PC-3 (cell line): ENCODE measurements around the gene SDK1.

Experiments used
- EZH2 ChIP-seq: fragments of 300-600 bp; sonication (generic); IDR thresholded peaks from one replicate; pipeline ENCODE4 v1.6.1; 2017; ENCODE audit warnings: antibody characterized with exemption, mild to moderate bottlenecking, low read length; ENCODE audit not compliant: unreplicated experiment
- EZH2phosphoT487 ChIP-seq: fragments of 300-600 bp; sonication (generic); IDR thresholded peaks from 2 replicates; pipeline ENCODE4 v1.6.1; 2018; ENCODE audit warnings: mild to moderate bottlenecking, antibody characterized with exemption, low read length, borderline replicate concordance
- TF ChIP-seq, protein P1 (sequence below): fragments of 300-600 bp; sonication (generic); conservative IDR thresholded peaks from 2 replicates; pipeline ENCODE4 v1.5.1; 2017; ENCODE audit warnings: antibody characterized with exemption, low read depth, mild to moderate bottlenecking, low read length

DNA sequence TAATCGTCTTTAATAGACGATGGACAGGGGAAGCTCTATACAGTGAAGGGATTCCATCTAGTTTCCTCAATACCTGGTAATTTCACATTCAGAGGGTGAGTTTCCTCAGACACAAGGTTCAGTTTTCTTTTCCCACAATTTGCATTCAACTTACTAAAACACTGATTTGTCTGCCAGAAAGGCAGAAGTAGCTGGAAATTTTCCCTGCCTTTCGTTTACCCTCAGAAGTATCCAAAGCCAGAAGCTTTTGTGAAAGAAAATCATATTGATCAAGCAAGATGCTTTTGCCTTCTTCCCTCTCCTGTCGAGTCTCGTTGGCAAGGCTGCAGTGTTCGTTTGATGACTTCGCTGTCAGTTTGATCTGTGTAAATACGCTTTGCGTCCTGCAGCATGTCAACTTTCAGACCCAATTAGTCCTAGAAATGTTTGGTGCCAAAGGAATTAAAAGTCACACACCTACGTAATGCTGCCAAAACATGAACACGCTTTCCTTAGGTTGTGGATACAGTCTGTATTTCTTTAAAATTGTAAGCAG, 749.1 kb downstream of the SDK1 start:
- TF ChIP-seq, protein P1, sequence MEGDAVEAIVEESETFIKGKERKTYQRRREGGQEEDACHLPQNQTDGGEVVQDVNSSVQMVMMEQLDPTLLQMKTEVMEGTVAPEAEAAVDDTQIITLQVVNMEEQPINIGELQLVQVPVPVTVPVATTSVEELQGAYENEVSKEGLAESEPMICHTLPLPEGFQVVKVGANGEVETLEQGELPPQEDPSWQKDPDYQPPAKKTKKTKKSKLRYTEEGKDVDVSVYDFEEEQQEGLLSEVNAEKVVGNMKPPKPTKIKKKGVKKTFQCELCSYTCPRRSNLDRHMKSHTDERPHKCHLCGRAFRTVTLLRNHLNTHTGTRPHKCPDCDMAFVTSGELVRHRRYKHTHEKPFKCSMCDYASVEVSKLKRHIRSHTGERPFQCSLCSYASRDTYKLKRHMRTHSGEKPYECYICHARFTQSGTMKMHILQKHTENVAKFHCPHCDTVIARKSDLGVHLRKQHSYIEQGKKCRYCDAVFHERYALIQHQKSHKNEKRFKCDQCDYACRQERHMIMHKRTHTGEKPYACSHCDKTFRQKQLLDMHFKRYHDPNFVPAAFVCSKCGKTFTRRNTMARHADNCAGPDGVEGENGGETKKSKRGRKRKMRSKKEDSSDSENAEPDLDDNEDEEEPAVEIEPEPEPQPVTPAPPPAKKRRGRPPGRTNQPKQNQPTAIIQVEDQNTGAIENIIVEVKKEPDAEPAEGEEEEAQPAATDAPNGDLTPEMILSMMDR: no peak
- TF ChIP-seq EZH2phosphoT487 (no peak), EZH2 (no peak)
